Aorta (tissue), 5 donors: ENCODE results near the gene MYBPC2. TPM values are rescaled to one million over a fixed set of nuclear protein-coding genes. Genes with fewer than 3 reads are reported as not detected.
A peak's percentile ranks its signal among the peaks of the same experiment; 100 is the strongest.

Experiments used
- ATAC-seq: fragments of 200-7000 bp; cut with Tn5 transposase; one replicate; pipeline ENCODE4 v1.9.1; 2022; ENCODE audit warnings: moderate library complexity; ENCODE audit not compliant: low FRiP score
- DNase-seq, 2 donors: peaks; one replicate each; pipeline ENCODE4 v3.0.0-alpha.2; 2020
- H3K27ac ChIP-seq, 2 donors: one replicate each; pipeline ENCODE4 v1.5.1; 2013; ENCODE audit warnings: low read length in 2 of 2, mild to moderate bottlenecking in 2 of 2, moderate library complexity in 2 of 2, control low read depth in 1 of 2, inconsistent platforms in 1 of 2, low read depth in 1 of 2
- H3K27me3 ChIP-seq, 2 donors: one replicate each; pipeline ENCODE4 v1.6.1; 2013; ENCODE audit warnings: control low read depth in 1 of 2, low read length in 1 of 2, mild to moderate bottlenecking in 1 of 2, moderate library complexity in 1 of 2; ENCODE audit not compliant: insufficient read depth in 2 of 2, control insufficient read depth in 1 of 2
- H3K36me3 ChIP-seq, 2 donors: one replicate each; pipeline ENCODE4 v1.6.1; 2013; ENCODE audit warnings: control low read depth in 1 of 2, low read length in 1 of 2, mild to moderate bottlenecking in 1 of 2; ENCODE audit not compliant: insufficient read depth in 2 of 2, control insufficient read depth in 1 of 2
- H3K4me1 ChIP-seq, 2 donors: one replicate each; pipeline ENCODE4 v1.6.1; 2013; ENCODE audit warnings: low read length in 2 of 2, control low read depth in 1 of 2, mild to moderate bottlenecking in 1 of 2, moderate library complexity in 1 of 2; ENCODE audit not compliant: insufficient read depth in 2 of 2, control insufficient read depth in 1 of 2
- H3K4me3 ChIP-seq, 2 donors: one replicate each; pipeline ENCODE4 v1.5.1; 2013; ENCODE audit warnings: low read length in 2 of 2, control low read depth in 1 of 2, mild to moderate bottlenecking in 1 of 2
- H3K9me3 ChIP-seq: one replicate; pipeline ENCODE4 v1.6.1; 2013; ENCODE audit warnings: mild to moderate bottlenecking, low read length; ENCODE audit not compliant: control insufficient read depth
- WGBS, 2 donors: extraction: QIAGEN DNeasy Blood & Tissue Kit; methylation state at CpG; one replicate each; pipeline ENCODE4 v1.1.7; 2013; 5-methylcytosine and 5-hydroxymethylcytosine counted together
- intact Hi-C, 2 donors: fragments of 100-400 bp; cut with DNase I; formaldehyde crosslinking; loops; one replicate each; pipeline versions ENCODE4 v1.14.2 to v1.15.0; 2022
- polyA plus RNA-seq, 2 donors: library from polyadenylated mRNA; stranded (reverse); fragments of 200-250 nt; gene quantifications; one replicate each; pipeline ENCODE4 v1.2.3, GENCODE V29; 2013
- total RNA-seq, 2 donors: library from RNA; stranded (reverse); fragmentation: NEBNext Ultra II Directional; extraction: Animal tissue kit (Norgen Biotek cat#: 25700); gene quantifications; one replicate each; pipeline ENCODE4 v1.2.1, GENCODE V29; 2021
- donor health status: healthy with polysubstance abuse.
- donor health status: Bipolar disorder and iron deficiency.
- donor health status: DM: no; HTN: no; CAD: no.
- donor health status: DM: no; HTN: no; CAD: no.
- donor health status: DM: yes; HTN: yes; CAD: no.

Gene MYBPC2
- total and polyA plus RNA-seq, 4 donors = 0.03 TPM; not detected in 3

DNA sequence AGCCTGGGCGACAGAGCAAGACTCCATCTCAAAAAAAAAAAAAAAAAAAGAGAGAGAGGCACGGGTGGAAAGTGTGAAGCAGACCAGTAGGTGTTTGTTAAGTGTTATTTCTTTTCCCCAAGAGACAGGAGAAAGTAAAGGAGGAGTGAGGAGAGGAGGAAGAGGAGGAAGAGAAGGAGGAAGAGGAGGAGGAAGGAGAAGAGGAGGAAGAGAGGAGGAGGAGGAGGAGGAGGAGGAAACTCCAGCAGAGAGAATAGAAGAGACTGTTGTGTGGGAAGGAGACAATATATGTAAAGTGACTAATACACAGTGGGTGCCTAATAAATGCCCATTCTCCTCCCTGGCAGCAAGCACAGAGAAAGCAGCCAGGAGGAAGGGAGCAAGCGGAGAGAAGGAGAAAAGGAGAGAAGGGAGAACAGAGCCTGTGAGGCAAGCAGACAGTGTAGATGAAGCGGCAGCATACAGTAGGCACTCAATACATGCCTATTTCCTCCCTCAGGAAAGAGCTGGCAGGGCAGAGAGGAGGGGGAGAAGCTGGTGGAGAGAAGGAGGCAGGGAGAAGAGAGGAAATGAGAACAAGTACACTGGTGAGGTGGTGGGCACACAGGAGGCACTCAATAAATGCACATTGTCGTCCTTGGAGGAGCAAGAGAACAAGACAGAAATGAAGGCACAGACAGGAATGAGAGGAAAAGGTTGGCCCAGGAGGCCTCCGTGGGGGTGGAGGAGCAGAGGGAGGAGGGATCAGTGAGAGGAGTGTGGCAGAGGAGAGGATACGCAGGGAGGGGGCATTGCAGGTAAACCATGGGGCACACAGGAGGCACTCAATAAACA lies 61.7 kb downstream of the MYBPC2 start:
- no peaks in the 10 kb centered on the region for H3K4me1 ChIP-seq
- H3K27ac ChIP-seq = no peak overlapping the region
- no peaks in the 10 kb centered on the region for H3K27me3 ChIP-seq
- no peak overlapping the region for H3K4me3 ChIP-seq
- intact Hi-C loops = no loop called here
- H3K9me3 ChIP-seq = no peaks in the 10 kb centered on the region
- ATAC-seq = no peak
- DNase-seq = peak in 1 of 2 donors; percentile 46
- H3K36me3 ChIP-seq = no peaks in the 10 kb centered on the region
- 56 to 62% methylated on average over 6 to 7 of the region's 7 CpGs for WGBS, 2 donors

DNA sequence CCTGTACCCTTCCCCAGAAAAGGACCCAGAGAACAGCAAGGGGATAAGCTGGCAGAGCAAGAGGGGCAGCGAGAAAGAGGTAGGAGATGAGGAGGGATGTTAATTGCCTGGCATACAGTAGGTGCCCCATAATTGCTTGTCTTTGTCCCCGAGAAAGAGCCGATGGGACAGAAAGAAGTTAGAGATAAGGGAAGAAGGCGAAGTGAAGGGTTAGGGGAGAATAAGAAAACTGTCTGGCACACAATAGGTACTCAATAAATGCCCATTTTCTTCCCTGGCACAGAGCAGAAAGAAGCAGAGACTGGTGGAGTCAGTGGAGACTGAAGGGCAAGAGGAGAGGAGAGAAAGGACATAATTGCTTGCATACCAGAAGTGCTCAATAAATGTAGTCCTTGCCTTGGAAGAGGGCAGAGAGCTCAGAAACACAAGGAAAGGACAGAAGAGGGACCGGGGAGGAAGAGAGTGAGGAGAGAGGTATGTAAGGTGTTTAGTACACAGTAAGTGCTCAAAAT lies 62.4 kb downstream of the MYBPC2 start:
- DNase-seq (no peak), ATAC-seq (no peak)
- no peaks in the 10 kb centered on the region for H3K4me1 ChIP-seq
- 88 to 96% methylated on average over 5 of the region's 5 CpGs for WGBS, 2 donors
- no peaks in the 10 kb centered on the region for H3K9me3 ChIP-seq
- no peak overlapping the region for H3K4me3 ChIP-seq
- H3K27me3 ChIP-seq = no peaks in the 10 kb centered on the region
- H3K36me3 ChIP-seq = no peaks in the 10 kb centered on the region
- intact Hi-C loops = no loop called here
- H3K27ac ChIP-seq = no peak overlapping the region

DNA sequence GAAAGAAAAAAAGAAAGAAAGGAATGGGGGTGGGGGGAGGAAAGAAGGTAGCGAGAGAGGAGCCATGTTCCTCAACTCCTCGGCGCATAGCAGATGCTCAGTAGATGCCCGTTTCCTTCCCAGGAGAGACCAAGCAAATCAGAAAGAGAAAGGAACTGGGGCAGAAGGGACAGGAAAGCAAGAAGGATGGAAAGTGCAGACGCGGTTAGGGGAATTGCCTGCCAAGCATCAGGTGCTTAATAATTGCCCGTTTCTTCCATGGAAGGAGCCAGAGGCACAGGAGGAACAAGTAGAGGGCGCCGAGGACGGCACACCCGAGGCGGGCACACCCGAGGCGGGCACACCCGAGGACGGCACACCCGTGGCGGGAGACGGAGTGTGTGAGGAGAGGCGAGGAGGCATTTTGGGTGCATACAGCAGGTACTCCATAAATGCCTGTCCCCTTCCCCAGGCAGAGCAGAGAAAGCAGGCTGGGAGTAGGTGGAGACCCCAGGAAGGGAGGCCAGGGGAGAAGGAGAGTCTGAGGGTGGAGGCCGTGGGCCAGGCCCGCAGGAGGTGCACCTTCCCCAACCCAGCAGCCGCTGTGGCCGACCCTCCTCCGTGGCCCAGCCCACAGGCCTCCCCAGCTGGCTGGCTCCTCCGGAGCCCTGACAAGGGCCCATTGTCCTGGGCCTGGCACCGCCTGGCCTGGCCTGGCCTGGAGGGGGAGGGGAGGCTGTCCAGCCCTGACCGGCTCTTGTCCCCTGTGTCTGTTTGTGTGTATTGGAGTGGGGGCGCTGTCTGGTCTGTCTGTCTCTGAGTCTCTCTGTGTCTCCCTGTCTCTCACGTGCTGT lies 63.7 kb downstream of the MYBPC2 start:
- intact Hi-C loops = no loop called here
- H3K27me3 ChIP-seq = no peaks in the 10 kb centered on the region
- H3K4me3 ChIP-seq = no peak overlapping the region
- H3K27ac ChIP-seq = no peak overlapping the region
- DNase-seq (peak; percentile 24 to 58), ATAC-seq (peak; percentile 48)
- H3K9me3 ChIP-seq = no peaks in the 10 kb centered on the region
- 68 to 72% methylated on average over 22 to 30 of the region's 30 CpGs for WGBS, 2 donors
- no peaks in the 10 kb centered on the region for H3K4me1 ChIP-seq
- H3K36me3 ChIP-seq = no peaks in the 10 kb centered on the region

DNA sequence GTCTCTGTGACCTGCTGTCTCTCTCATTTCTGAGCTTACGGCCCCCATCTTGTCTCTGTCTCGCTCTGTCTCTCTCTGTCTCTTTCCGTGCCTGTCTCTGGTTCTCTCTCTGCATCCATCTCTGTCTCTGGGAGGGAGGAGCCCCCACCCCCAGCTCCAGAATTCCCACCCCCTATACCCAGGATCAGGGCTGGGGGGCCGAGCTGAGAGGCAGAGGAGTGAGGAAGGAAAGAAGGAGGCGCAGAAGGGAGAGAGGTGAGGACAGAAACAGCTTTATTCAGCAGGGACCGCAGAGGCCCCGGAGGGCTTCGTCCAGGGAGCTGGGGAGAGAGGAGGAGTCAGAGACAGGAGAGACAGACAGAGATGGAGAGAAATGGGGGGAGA lies 64.3 kb downstream of the MYBPC2 start:
- no peaks in the 10 kb centered on the region for H3K4me1 ChIP-seq
- 62 to 73% methylated on average over 8 of the region's 8 CpGs for WGBS, 2 donors
- ATAC-seq (no peak), DNase-seq (peak; percentile 36 to 47)
- H3K36me3 ChIP-seq = no peaks in the 10 kb centered on the region
- intact Hi-C loops = no loop called here
- no peaks in the 10 kb centered on the region for H3K9me3 ChIP-seq
- H3K4me3 ChIP-seq = no peak overlapping the region
- no peak overlapping the region for H3K27ac ChIP-seq
- H3K27me3 ChIP-seq = no peaks in the 10 kb centered on the region

DNA sequence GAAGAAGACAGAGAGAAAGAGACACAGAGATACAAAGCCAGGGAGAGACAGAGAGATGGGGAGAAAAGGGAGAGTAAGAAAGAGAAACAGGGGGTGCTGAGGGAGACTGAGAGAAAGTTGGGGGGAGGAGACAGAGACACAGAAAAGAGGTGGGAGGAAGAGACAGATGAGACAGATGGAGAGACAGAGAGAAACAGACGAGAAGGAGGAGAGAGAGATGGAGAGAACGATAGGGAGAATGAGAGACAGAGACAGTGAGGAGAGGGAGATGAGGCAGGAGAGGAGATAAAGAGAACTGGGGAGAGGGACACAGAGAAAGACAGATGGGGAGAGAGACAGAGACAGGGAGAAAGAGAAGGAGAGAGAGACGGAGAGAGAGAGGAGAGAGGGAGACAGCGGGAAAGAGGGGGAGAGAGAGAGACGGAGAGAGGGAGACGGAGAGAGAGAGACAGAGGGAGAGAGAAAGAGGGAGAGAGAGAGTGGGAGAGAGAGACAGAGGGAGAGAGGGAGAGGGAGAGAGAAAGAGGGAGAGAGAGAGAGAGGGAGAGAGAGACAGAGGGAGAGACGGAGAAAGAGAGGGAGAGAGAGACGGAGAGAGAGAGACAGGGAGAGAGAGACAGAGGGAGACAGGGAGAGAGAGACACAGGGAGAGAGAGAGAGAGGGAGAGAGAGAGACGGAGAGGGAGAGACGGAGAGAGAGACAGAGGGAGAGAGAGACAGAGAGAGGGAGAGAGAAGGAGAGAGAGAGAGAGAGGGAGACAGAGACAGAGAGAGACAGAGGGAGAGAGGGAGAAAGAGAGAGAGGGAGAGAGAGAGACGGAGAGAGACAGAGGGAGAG lies 65.7 kb downstream of the MYBPC2 start:
- H3K9me3 ChIP-seq = no peaks in the 10 kb centered on the region
- no peaks in the 10 kb centered on the region for H3K27me3 ChIP-seq
- no peaks in the 10 kb centered on the region for H3K36me3 ChIP-seq
- H3K27ac ChIP-seq = no peak overlapping the region
- ATAC-seq (no peak), DNase-seq (peak in 1 of 2 donors; percentile 1)
- no peaks in the 10 kb centered on the region for H3K4me1 ChIP-seq
- WGBS, 2 donors = 72 to 74% methylated on average over 11 of the region's 11 CpGs
- H3K4me3 ChIP-seq = no peak overlapping the region
- intact Hi-C loops = no loop called here

DNA sequence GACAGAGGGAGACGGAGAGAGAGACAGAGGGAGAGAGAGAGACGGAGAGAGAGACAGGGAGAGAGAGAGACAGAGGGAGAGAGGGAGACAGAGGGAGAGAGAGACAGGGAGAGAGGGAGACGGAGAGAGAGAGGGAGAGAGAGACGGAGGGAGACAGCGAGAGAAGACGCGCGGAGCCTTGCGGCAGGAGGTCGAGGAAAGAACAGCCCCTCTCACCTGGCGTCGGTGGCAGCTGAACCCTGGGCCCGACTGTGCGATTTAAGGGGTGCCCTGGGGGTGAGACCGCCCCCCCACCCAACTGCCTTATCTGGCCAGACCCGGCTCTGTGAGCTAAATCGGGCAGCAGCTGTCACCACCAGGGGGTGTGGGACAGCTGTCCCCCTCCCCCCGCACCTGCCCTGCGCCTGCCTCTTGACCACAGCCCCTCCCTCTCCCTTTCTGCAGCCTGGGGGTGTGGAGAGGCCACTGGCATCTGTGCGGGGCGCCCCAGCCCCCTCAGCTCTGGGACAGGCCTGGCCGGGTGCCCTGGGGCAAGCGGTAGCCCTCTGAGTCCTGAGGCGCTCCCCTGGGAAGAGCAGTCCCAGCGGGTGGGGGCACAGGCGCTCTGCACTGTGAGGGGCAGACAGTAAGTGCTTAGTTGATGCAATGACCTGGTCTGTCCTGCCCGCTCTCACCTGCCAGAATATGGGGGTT lies 67.5 kb downstream of the MYBPC2 start:
- Histone ChIP-seq H3K9me3 (no peaks in the 10 kb centered on the region), H3K27ac (no peak overlapping the region), H3K4me1 (no peaks in the 10 kb centered on the region), H3K36me3 (no peaks in the 10 kb centered on the region), H3K4me3 (no peak overlapping the region), H3K27me3 (no peaks in the 10 kb centered on the region)
- DNase-seq (peak; percentile 51 to 67), ATAC-seq (peak; percentile 48)
- WGBS, 2 donors = 34 to 46% methylated on average over 25 to 27 of the region's 27 CpGs
- intact Hi-C loops = no loop called here

DNA sequence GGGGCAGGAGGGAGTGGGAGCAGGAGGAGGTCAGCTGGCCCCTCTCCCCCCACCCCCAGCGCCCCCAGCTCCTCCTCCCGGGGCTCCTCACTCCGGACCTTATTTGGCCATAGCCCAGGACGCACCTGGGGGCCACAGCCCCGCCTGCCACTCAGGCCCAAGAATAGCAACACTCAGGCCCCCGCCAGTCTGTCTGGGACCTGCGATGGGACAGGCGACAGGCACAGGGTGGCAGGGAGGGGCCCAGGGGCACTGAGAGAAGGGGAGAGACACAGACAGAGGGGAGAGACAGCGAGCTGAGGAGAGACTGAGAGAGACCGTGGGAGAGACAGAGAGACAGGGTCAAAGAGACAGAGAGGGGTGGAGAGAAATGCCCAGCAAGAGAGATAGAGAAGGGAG lies 68.1 kb downstream of the MYBPC2 start:
- Histone ChIP-seq H3K4me1 (no peaks in the 10 kb centered on the region), H3K27me3 (no peaks in the 10 kb centered on the region), H3K27ac (no peak overlapping the region), H3K9me3 (no peaks in the 10 kb centered on the region), H3K36me3 (no peaks in the 10 kb centered on the region), H3K4me3 (no peak overlapping the region)
- intact Hi-C loops = no loop called here
- 61 to 63% methylated on average over 9 to 10 of the region's 10 CpGs for WGBS, 2 donors
- peak; percentile 30 to 50 for DNase-seq
- no peak for ATAC-seq

DNA sequence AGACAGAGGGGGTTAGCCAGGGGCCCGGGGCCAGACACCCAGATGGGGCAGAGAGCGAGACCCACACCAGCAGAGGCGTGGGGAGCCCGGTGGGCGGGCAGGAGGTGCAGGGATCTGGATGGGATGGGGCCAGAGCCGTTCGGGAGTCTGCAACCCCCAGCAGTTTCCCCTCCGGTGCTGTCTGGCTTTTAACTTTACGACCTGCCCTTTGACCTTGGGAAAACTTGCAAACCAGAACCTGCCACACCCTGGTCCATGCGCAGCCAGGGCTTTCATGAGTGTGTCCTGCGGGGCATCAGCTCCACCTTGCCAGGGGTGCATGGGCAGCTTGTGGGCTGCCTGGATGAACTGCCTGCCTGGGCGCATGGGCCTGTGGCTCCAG lies 68.5 kb downstream of the MYBPC2 start:
- ATAC-seq = peak; percentile 29
- intact Hi-C loops = no loop called here
- Histone ChIP-seq H3K4me1 (no peaks in the 10 kb centered on the region), H3K9me3 (no peaks in the 10 kb centered on the region), H3K36me3 (no peaks in the 10 kb centered on the region), H3K4me3 (no peak overlapping the region), H3K27ac (no peak overlapping the region), H3K27me3 (no peaks in the 10 kb centered on the region)
- WGBS, 2 donors = 78 to 79% methylated on average over 12 of the region's 12 CpGs
- DNase-seq = peak; percentile 20 to 75
